ENCODE measurements around the gene WDR18.

Gene WDR18

GRCh38 chr19:954672-955494, 29.3 kb upstream of the WDR18 start:
- no peak for TF ChIP-seq GATA3 (IDR thresholded peaks at IDR 0.05; ENCODE audit: low read depth, low read length)
- no peak for TF ChIP-seq GATA2 (IDR thresholded peaks at IDR 0.05; ENCODE audit: low read depth, low read length)

GRCh38 chr19:955803-956765, 28.1 kb upstream of the WDR18 start:
- no peak for TF ChIP-seq GATA3 (IDR thresholded peaks at IDR 0.05; ENCODE audit: low read depth, low read length)
- no peak for TF ChIP-seq GATA2 (IDR thresholded peaks at IDR 0.05; ENCODE audit: low read depth, low read length)

- TF ChIP-seq GATA2 (IDR thresholded peaks at IDR 0.05; ENCODE audit: low read depth, low read length): no peak
- TF ChIP-seq GATA3 (IDR thresholded peaks at IDR 0.05; ENCODE audit: low read depth, low read length): no peak
Measured at GRCh38 chr19:956766-957440, 27.2 kb upstream of the WDR18 start.

GRCh38 chr19:958967-959855, 24.9 kb upstream of the WDR18 start:
- no peak for TF ChIP-seq GATA3 (IDR thresholded peaks at IDR 0.05; ENCODE audit: low read depth, low read length)
- no peak for TF ChIP-seq GATA2 (IDR thresholded peaks at IDR 0.05; ENCODE audit: low read depth, low read length)

GRCh38 chr19:960020-960419, 24.1 kb upstream of the WDR18 start:
- TF ChIP-seq GATA2 (IDR thresholded peaks at IDR 0.05; ENCODE audit: low read depth, low read length): no peak
- TF ChIP-seq GATA3 (IDR thresholded peaks at IDR 0.05; ENCODE audit: low read depth, low read length): no peak

- TF ChIP-seq GATA3 (IDR thresholded peaks at IDR 0.05; ENCODE audit: low read depth, low read length): no peak
- no peak for TF ChIP-seq GATA2 (IDR thresholded peaks at IDR 0.05; ENCODE audit: low read depth, low read length)
Measured at GRCh38 chr19:960601-960938, 23.6 kb upstream of the WDR18 start.

GRCh38 chr19:961866-962620, 22.1 kb upstream of the WDR18 start:
- TF ChIP-seq GATA2 (IDR thresholded peaks at IDR 0.05; ENCODE audit: low read depth, low read length): no peak
- TF ChIP-seq GATA3 (IDR thresholded peaks at IDR 0.05; ENCODE audit: low read depth, low read length): no peak

GRCh38 chr19:962683-963400, 21.3 kb upstream of the WDR18 start:
- no peak for TF ChIP-seq GATA3 (IDR thresholded peaks at IDR 0.05; ENCODE audit: low read depth, low read length)
- no peak for TF ChIP-seq GATA2 (IDR thresholded peaks at IDR 0.05; ENCODE audit: low read depth, low read length)

- TF ChIP-seq GATA3 (IDR thresholded peaks at IDR 0.05; ENCODE audit: low read depth, low read length): no peak
- TF ChIP-seq GATA2 (IDR thresholded peaks at IDR 0.05; ENCODE audit: low read depth, low read length): no peak
Measured at GRCh38 chr19:963486-963951, 20.6 kb upstream of the WDR18 start.

- TF ChIP-seq GATA3 (IDR thresholded peaks at IDR 0.05; ENCODE audit: low read depth, low read length) (no peak), GATA2 (IDR thresholded peaks at IDR 0.05; ENCODE audit: low read depth, low read length) (no peak)
Measured at GRCh38 chr19:964116-964520, 20.0 kb upstream of the WDR18 start.

GRCh38 chr19:964761-965694, 19.1 kb upstream of the WDR18 start:
- TF ChIP-seq GATA2 (IDR thresholded peaks at IDR 0.05; ENCODE audit: low read depth, low read length): no peak
- TF ChIP-seq GATA3 (IDR thresholded peaks at IDR 0.05; ENCODE audit: low read depth, low read length): no peak

Measured in SH-SY5Y (cell line).